Muscle layer of duodenum (tissue), 2 donors: ENCODE results near the gene NDUFA9.

Source experiments
- H3K27ac ChIP-seq: one replicate; pipeline ENCODE4 v1.7.0; 2013; ENCODE audit warnings: mild to moderate bottlenecking, low read length
- H3K27me3 ChIP-seq: one replicate; pipeline ENCODE4 v1.7.0; 2013; ENCODE audit warnings: low read depth, mild to moderate bottlenecking, control low read depth, low read length
- H3K36me3 ChIP-seq, 2 donors: one replicate each; pipeline ENCODE4 v1.7.0; 2013; ENCODE audit warnings: low read length in 2 of 2, control low read depth in 1 of 2, mild to moderate bottlenecking in 1 of 2; ENCODE audit not compliant: insufficient read depth in 2 of 2, control insufficient read depth in 1 of 2
- H3K4me1 ChIP-seq, 2 donors: one replicate each; pipeline ENCODE4 v1.7.0; 2013; ENCODE audit warnings: low read length in 2 of 2, mild to moderate bottlenecking in 2 of 2, control low read depth in 1 of 2, moderate library complexity in 1 of 2; ENCODE audit not compliant: insufficient read depth in 2 of 2, control insufficient read depth in 1 of 2
- H3K4me3 ChIP-seq, 2 donors: one replicate each; pipeline ENCODE4 v1.7.0; 2013; ENCODE audit warnings: low read length in 2 of 2, low read depth in 1 of 2, mild to moderate bottlenecking in 1 of 2
- H3K9me3 ChIP-seq, 2 donors: one replicate each; pipeline ENCODE4 v1.7.0; 2013; ENCODE audit warnings: low read length in 2 of 2, control low read depth in 1 of 2, mild to moderate bottlenecking in 1 of 2; ENCODE audit not compliant: control insufficient read depth in 1 of 2
- donor health status: healthy.

The NDUFA9 gene

GRCh38 chr12:4690760-4691159 lies 41.8 kb downstream of the NDUFA9 start:
- no peaks in the 10 kb centered on the region for H3K27me3 ChIP-seq
- no peaks in the 10 kb centered on the region for H3K4me1 ChIP-seq
- no peak overlapping the region for H3K27ac ChIP-seq
- no peak overlapping the region for H3K4me3 ChIP-seq
- H3K36me3 ChIP-seq: peaks cover 14 to 41% of the 10 kb centered on the region in 2 donors
- no peaks in the 10 kb centered on the region for H3K9me3 ChIP-seq
